Endodermal cell (in vitro differentiated cells): Measurements from ENCODE around the gene ARSJ. TPM values are rescaled to one million over a fixed set of nuclear protein-coding genes. Genes with fewer than 3 reads are reported as not detected.

Source experiments
- DNase-seq: peaks from one replicate; pipeline ENCODE4 v3.0.0-alpha.2; 2017
- H3K27ac ChIP-seq: 2 replicates; pipeline ENCODE4 v1.5.1; 2013; ENCODE audit warnings: mild to moderate bottlenecking, low read depth, low read length, moderate library complexity
- H3K27me3 ChIP-seq: 2 replicates; pipeline ENCODE4 v1.6.1; 2013; ENCODE audit warnings: mild to moderate bottlenecking, low read length, moderate library complexity; ENCODE audit not compliant: insufficient read depth, control insufficient read depth, poor library complexity, severe bottlenecking
- H3K36me3 ChIP-seq: 2 replicates; pipeline ENCODE4 v1.7.0; 2013; ENCODE audit warnings: mild to moderate bottlenecking, low read length, moderate library complexity; ENCODE audit not compliant: control insufficient read depth, insufficient read depth
- H3K4me1 ChIP-seq: one replicate; pipeline ENCODE4 v1.7.0; 2013; ENCODE audit warnings: low read length; ENCODE audit not compliant: control insufficient read depth, insufficient read depth
- H3K4me3 ChIP-seq: 2 replicates; pipeline ENCODE4 v1.5.1; 2013; ENCODE audit warnings: mild to moderate bottlenecking, low read length, moderate library complexity
- H3K9ac ChIP-seq: 2 replicates; pipeline ENCODE4 v1.6.1; 2013; ENCODE audit warnings: mild to moderate bottlenecking, low read length, moderate library complexity; ENCODE audit not compliant: poor library complexity, severe bottlenecking; ENCODE audit errors: extremely low read depth
- H3K9me3 ChIP-seq: 2 replicates; pipeline ENCODE4 v1.6.1; 2013; ENCODE audit warnings: mild to moderate bottlenecking, low read length, moderate library complexity; ENCODE audit not compliant: control insufficient read depth
- H3K27ac Mint-ChIP-seq: 2 replicates; pipeline ENCODE4 v1.8.0; 2020; ENCODE audit warnings: mixed read lengths
- H3K27me3 Mint-ChIP-seq: 2 replicates; pipeline ENCODE4 v1.8.0; 2021; ENCODE audit warnings: mild to moderate bottlenecking, mixed read lengths; ENCODE audit not compliant: insufficient read depth
- H3K36me3 Mint-ChIP-seq: 2 replicates; pipeline ENCODE4 v1.8.0; 2020; ENCODE audit warnings: low read depth, mixed read lengths
- H3K4me1 Mint-ChIP-seq: 2 replicates; pipeline ENCODE4 v1.8.0; 2020; ENCODE audit warnings: mixed read lengths
- H3K4me3 Mint-ChIP-seq: 2 replicates; pipeline ENCODE4 v1.8.0; 2020; ENCODE audit warnings: mild to moderate bottlenecking, moderate library complexity, mixed read lengths
- H3K9me3 Mint-ChIP-seq: 2 replicates; pipeline ENCODE4 v1.8.0; 2020; ENCODE audit warnings: mild to moderate bottlenecking, mixed read lengths
- CTCF ChIP-seq: fragments of 200-600 bp; sonication (generic); conservative IDR thresholded peaks from 2 replicates; pipeline ENCODE4 v1.5.0; 2021; ENCODE audit warnings: antibody characterized with exemption, mild to moderate bottlenecking
- WGBS, 2 experiments: methylation state at CpG; one replicate each; pipeline versions ENCODE4 v1.1.5 to v1.1.7; 2013; ENCODE audit warnings: missing lambda C conversion rate in 2 of 2, mixed read lengths in 1 of 2; ENCODE audit not compliant: insufficient coverage in 1 of 2, insufficient read length in 1 of 2; 5-methylcytosine and 5-hydroxymethylcytosine counted together
- total RNA-seq, 2 donors: library from RNA; stranded (reverse); fragmentation: NEBNext Ultra II Directional in 1 of 2; extraction: Animal tissue kit (Norgen Biotek cat#: 25700) in 1 of 2; gene quantifications; 2 replicates in 1 of 2; 3 replicates in 1 of 2; pipeline ENCODE4 v1.2.1, GENCODE V29; 2021

Gene ARSJ
- total RNA-seq, 2 donors from 2014 or later: 0.35 to 0.77 TPM

GRCh38 chr4:113959539-113959937 is 19.9 kb downstream of the ARSJ start:
- H3K4me3 ChIP-seq: no peak overlapping the region
- H3K27me3 ChIP-seq: no peaks in the 10 kb centered on the region
- H3K27ac ChIP-seq: no peak overlapping the region
- H3K9me3 Mint-ChIP-seq: no peaks in the 10 kb centered on the region
- H3K27me3 Mint-ChIP-seq: no peaks in the 10 kb centered on the region
- no peaks in the 10 kb centered on the region for H3K9me3 ChIP-seq
- H3K4me1 ChIP-seq: no peaks in the 10 kb centered on the region
- H3K4me3 Mint-ChIP-seq: no peak overlapping the region
- no peaks in the 10 kb centered on the region for H3K36me3 Mint-ChIP-seq
- H3K36me3 ChIP-seq: no peaks in the 10 kb centered on the region
- H3K4me1 Mint-ChIP-seq: no peaks in the 10 kb centered on the region
- TF ChIP-seq CTCF: no peak
- H3K27ac Mint-ChIP-seq: no peak overlapping the region
- no peak overlapping the region for H3K9ac ChIP-seq
- DNase-seq: no peak

- no peaks in the 10 kb centered on the region for H3K36me3 ChIP-seq
These were observed 20.5 kb downstream of the ARSJ start for GRCh38 chr4:113958766-113959538.

GRCh38 chr4:113957956-113958355 is 21.5 kb downstream of the ARSJ start:
- 91% methylated on average over 3 of the region's 3 CpGs; no CpG with 5 or more reads in 1 of the 2 experiments for WGBS, 2 experiments
- H3K36me3 Mint-ChIP-seq: no peaks in the 10 kb centered on the region
- H3K9ac ChIP-seq: no peak overlapping the region

More at GRCh38 chr4:113958766-113959538, 20.5 kb downstream of the ARSJ start:
- no peak overlapping the region for H3K4me3 Mint-ChIP-seq
- no peak overlapping the region for H3K27ac ChIP-seq
- H3K27ac Mint-ChIP-seq: no peak overlapping the region
- H3K4me1 Mint-ChIP-seq: no peaks in the 10 kb centered on the region
- H3K9me3 Mint-ChIP-seq: no peaks in the 10 kb centered on the region
- H3K9ac ChIP-seq: no peak overlapping the region
- no peak for TF ChIP-seq CTCF
- H3K9me3 ChIP-seq: no peaks in the 10 kb centered on the region
- H3K4me1 ChIP-seq: no peaks in the 10 kb centered on the region
- no peak for DNase-seq
- no peaks in the 10 kb centered on the region for H3K27me3 Mint-ChIP-seq
- WGBS, 2 experiments: 90 to 93% methylated on average over 3 to 7 of the region's 8 CpGs
- H3K4me3 ChIP-seq: no peak overlapping the region
- no peaks in the 10 kb centered on the region for H3K36me3 Mint-ChIP-seq
- H3K27me3 ChIP-seq: no peaks in the 10 kb centered on the region

More at GRCh38 chr4:113957956-113958355, 21.5 kb downstream of the ARSJ start:
- no peak for DNase-seq
- Histone ChIP-seq H3K4me1 (no peaks in the 10 kb centered on the region), H3K27ac (no peak overlapping the region), H3K9me3 (no peaks in the 10 kb centered on the region), H3K4me3 (no peak overlapping the region), H3K27me3 (no peaks in the 10 kb centered on the region), H3K36me3 (no peaks in the 10 kb centered on the region)
- H3K4me3 Mint-ChIP-seq: no peak overlapping the region
- H3K27ac Mint-ChIP-seq: no peak overlapping the region
- no peak for TF ChIP-seq CTCF
- H3K4me1 Mint-ChIP-seq: no peaks in the 10 kb centered on the region
- H3K27me3 Mint-ChIP-seq: no peaks in the 10 kb centered on the region
- no peaks in the 10 kb centered on the region for H3K9me3 Mint-ChIP-seq
